Stimulated activated CD8-positive, alpha-beta memory T cell treated with anti-CD3 and anti-CD28 coated beads, Interleukin-4, amount 100 ng/mL, for 24 hours (primary cell): ENCODE data around the gene MED25.

ENCODE experiments used
- DNase-seq: peaks from one replicate; pipeline ENCODE4 v3.0.0-alpha.2; 2020; ENCODE audit warnings: low read depth

The MED25 gene

DNA sequence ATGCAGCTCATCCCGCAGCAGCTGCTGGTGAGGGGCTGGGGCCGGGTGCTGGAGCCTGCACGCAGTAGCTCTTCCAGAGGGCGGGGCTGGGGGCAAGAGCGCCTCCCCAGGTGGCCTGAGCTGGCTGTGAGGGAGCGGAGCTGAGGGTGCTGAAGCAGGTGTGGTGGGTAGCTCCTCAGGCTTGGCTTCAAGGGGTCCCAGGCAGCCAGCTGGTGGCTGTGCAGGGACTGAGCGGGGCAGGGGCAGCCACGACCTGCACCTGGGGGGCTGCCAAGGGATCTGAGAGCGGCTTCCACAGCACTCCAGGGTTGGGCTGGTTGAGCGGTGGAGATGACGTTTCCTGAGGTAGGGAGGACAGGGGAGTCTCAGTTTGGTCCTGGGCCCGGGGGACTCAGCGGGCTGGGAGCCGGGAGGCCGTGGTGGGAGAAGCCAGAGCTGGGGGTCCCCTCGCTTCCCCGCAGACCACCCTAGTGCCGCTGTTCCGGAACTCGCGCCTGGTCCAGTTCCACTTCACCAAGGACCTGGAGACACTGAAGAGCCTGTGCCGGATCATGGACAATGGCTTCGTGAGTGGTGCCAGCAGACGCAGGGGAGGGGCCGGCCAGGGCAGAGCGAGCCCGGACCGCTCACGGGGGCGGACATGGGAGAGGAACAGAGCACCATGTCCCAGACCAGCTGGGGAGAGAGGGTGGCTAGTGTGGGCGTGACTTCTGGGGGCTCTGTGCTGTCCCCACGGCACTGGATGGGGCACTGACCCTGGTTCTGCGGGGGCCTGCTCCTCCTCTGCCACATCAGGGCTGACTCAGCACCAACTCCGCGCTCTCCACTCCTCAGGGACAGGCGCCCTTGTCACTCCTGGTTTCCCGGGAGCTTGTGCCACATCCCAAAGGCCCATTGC, 40.2 kb downstream of the MED25 start:
- DNase-seq: no peak

DNA sequence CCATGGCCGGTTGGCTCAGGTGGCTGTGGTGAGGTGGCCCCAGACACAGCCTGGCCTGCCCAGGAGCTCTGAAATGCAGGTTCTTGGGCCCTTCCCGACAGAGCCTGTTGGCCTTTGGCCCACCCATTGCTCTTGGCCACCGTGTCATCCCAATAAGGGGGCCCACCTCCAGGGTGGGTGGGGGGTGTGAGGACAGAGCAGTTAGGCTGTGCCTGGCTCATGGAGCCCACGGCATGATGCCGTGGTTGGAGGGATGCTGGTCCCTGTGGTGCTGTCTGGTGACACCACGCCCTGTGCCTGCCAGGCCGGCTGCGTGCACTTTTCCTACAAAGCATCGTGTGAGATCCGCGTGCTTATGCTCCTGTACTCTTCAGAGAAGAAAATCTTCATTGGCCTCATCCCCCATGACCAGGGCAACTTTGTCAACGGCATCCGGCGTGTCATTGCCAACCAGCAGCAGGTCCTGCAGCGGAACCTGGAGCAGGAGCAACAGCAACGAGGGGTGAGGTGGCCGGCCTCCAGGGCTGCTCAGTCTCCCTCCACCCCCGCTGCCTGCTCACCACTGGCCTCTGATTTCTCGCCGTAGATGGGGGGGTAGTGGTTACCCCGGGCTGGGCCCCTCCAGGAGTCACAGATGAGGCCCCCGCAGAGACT, 41.7 kb downstream of the MED25 start:
- DNase-seq: no peak

DNA sequence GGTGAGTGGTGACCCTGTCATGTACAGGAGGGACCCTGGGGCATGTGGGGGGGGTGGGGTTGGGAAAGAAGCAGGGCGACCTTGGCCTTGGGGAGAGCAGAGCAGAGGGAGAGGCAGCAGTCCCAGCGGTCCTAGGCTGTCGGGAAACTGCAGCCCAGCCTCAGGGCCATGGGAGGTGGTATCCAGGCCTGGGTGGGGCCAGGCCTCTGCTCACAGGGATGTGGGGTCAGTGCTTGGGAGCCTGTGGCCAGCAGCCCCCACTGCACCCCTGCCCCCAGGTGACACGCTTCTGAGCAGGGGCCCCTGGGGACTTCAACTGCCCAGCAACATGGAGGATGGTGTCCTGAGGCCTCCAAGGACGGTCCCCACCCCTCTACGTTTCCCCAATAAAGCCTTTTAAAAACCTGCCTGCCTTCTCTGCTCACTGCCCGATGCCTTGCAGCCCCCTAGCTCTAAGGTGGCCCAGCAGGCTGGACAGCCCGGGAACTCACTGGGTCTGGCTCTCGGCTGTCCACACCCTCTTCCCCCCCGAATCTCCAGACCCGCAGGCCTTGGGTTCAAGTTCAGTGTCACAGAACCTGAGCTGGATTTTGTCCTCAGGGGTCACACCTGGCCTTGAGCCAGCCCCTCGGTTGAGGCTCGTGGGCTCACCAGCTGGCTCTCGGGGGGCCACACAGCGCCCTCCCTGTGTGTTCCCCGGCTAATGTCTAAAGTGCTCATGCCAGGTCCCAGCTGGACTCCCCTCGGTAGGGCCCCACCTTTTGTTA, 42.4 kb downstream of the MED25 start:
- DNase-seq: no peak

DNA sequence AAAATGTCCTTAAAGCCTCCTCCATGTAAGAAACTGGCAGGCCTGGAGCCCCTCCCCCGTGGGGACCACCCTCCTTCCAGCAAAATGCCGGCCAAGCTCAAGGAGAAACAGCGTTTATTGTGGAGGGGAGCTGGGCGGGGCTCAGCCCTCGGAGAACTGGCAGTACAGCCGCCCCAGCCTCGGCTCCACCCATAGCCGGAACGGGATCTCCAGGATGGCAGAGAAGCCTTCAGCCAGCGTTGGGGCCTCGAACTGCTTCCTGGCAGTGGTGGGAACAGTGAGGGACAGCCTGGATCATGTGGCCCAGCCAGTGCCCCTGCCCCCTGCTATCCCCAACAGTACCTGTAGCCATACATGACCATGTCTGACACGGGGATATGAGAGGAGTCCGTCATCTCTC, 43.0 kb downstream of the MED25 start:
- DNase-seq: no peak

DNA sequence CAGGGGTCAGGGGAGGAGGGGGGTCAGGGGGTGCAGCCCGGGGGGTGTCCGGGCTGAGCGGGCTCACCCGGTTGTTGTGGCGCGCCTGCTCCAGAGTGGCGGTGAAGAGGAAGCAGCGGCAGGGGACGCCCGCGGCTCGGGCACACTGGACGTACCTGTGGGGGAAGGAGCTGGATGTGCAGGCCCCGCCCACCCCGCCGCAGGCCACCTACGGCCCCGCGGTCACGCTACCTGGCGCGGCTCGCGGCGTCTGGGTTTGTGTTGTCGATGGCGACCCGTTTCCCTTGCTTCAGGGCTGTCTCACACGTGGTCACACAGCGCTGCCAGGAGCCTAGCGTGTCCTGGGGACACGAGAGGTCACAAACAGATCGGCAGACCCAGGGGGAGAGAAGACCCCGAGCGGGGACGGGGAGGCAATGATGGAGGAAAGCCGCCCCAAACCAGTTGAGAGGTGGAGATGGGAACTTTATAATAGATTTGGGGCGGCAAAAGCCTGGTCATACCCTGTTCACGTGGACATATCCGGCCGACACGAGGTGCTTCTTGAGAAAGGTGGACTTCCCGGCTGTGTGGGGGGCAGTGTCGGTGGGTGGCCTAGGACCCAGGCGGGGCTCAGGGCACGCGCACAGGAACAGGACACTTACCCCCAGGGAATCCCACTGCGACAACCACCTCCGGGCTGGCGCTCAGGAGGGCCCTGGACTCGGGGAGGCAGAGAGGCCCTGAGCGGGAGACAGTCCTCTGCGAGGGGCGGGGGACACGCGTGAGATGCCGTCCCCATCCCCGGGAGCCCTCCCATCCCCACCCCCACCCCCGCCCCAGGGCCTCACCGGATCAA, 43.7 kb downstream of the MED25 start:
- DNase-seq: no peak

DNA sequence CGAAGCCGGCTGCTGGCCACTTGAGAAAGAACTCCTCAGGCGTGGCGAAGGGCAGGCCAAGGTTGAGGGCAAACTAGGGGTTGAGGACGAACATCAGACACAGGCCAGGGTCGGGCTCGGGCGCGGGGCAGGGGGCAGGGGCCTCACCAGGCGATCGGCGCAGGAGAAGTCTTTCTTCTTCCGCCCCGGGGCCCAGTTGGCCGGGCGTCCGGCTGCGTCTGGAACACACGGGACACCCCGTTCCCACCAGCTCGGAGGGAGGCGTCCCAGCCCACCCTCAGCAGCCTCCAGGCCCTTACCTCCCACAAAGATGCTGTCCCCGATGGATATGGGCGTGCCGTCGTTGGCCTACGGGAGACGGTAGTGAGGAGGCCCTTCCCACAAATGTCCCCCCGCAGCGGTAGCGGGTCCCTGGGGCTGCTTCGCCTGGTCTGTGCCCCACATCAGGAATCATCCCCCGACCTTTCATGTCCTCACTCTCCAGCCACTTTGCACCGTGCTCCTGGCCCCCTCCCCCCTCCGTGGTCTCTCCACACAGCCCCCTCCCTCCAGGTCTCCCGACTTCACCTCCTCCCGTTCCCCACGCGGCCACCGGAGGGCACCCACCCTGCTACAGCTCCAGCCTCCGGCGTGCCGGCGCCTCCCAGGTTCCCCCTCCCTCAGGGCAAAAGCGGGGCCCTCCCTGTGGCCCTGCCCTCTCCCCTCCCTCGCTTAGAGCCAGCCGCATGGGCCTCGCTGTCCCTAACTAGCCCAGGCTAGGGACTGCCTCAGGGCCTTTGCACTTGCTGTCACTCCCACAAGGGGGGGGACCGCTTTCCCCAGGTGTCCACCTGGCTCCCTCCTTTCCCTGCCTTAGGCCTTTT, 44.5 kb downstream of the MED25 start:
- DNase-seq: no peak

DNA sequence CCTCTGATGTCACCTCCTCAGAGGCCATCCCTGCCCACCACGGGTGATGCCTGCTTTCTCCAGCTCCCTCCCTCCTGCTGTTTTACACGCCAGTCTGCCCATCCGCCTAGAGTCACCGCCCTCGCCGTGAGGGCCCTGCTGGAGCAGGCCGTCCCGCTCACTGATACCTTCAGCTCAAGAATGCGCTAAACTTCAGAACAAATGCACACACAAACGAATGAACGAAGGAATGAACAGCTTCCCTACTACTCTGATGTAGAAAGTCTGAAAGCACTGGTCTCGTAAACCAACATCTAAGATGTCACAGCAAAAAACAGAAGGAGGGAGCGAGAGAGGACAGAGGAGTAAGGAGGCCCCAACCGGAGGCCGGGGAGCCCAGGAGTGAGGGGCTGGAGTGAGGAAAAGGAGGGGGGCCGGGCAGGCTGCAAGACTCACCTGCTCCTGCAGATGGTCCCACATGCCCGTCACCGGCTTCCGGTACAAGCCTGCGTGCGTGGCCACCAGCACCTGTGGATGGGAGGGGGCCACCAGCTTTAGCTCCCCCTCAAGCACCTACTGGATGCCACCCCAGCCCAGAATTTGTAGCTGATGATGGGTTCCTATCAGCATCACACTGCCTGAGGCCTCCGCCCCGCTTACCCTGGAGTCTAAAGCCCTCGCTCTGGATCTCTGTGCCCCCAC, 45.3 kb downstream of the MED25 start:
- DNase-seq: no peak

DNA sequence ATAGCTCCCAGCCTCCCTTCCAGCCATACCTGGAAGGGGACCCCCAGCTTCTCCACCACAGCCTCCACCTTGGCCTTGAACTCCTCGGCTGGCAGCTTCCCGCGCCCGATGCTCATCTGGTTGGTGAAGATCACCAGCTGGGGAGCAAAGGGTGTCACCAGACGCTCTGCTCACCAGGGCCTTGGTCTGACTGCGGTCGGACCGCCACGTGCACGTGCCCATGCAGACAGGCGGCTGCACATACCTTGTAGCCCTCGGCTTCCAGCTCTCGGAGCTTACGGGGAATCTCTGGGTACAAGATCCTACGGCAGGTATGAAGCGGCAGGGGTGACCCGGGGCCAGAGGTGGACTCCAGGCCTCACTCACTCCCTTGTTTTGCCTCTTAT, 45.8 kb downstream of the MED25 start:
- no peak for DNase-seq

DNA sequence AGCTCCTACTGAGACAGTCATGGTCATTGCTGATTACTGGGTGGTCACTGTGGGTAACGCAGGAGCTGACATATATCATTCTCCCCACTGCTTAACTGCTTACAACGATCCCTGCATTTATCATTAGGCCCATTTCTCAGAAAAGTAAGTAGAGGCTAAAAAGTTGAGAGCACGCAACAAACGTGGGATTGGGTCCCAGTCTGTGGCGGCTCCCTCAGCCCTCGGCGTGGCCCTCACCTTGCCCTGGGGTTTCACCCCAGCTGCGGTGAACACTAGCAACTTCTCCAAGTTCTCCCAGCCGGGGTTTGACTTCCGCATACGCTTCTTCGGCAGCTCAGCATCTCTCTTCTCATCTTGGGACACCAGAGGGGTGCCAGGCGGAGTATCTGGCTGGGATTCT, 46.8 kb downstream of the MED25 start:
- no peak for DNase-seq

DNA sequence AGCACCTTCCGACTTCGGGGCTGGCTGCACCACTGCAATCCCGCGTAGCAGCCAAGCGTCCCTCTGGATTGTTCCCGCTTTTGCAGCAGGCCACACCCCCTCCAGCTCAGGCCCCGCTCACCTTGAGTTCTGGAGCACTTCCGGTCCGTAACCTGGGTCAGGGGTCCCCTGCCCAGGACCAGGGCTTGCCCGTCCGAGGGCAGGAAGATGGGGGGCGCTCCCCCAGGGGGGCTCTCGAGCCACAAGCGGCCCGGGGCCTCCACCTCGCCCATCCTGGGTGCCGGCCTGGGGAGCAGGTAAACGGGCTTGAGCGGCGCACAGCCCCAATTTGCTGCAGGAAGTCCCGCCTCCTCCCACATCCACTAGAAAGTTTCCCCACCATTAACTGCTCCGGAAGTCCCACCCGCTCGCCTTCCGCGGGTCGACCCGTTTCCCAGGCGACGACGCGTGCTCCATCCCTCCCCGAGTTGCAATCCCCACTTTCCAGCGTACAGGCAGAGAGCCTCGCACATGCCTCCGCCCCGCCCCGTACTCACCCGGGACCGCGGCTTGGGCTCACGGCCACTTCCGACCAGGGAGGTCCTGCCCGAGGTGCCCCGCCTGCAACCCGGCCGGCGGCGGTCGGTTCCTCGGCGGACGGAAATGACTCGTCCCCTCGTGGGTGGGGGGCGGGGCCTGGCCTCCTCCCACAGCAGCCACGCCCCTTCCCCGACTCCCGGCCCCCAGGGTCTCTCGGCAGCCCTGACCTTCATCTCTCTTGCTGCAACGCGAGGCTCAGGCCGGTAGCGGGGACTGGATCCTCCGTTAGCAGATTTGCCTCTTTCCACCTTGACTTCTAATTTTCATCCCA, 49.1 kb downstream of the MED25 start, which contains the start of gene PNKP:
Gene PNKP, minus strand, starts transcription at position 644 of the 850 bp plus-strand sequence. Its CDS starts 372 bp downstream, at position 272.
- DNase-seq: peak; percentile 82

DNA sequence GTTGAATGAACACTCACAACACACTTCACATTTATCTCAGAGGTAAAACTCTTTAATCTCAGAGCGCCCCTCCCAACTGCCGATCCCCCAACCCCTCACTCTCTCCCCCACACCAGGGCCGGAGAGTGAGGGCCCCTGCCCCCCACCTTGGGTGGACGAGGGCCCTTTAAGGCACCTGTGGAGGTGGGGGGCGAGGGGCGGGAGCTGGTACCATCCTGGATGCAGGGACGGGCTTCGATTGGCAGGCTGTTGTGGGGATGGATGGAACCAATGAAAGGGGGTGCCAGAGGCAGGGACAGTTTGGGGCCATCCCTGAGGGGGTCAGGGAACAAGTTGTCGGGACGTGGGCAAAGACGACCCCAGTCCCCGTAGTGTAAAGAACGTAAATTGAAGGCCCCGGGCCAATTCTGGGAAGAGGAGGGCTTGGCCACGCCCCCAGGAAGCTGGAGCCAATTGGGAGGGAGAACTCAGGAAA, 51.0 kb downstream of the MED25 start:
- DNase-seq: no peak

DNA sequence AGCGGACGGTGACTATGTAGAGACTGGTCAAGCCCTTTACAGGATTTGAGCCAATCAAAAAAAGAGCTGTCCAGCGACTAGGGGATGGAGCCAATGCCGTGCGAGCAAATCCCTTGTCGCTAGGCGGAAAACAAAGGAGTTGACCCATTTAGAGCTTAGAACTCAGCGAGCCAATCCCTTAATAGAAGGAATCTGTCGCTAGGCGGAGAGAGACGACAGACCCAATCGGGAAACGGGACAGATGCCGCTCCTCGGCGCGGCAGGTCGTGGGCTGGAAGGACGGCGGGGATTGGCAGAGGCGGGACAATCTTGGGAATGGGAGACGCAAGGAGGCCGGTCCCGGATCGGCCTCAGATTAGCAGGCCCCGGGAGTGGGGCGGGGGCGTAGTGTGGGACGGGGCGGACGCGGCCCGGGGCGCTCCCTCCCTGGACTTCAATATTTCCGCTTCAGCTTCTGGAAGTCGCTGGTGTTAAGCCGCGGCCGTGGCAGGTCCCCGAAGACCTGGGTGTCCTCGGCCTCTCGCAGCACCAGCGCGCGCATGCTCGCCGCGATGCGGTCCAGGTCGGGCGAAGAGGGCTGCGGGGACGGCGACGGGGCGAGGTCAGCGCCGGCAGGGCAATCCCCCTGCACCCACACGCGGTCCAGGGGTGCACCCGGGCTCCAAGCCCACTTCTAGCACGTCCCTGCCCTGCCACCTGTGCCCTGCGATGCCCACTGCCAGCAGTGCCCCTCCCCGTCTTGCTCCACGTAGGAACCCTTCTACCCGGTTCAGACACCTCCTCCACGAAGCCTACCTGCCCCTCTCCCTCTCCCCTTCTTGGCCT, 51.6 kb downstream of the MED25 start:
- DNase-seq: peak; percentile 82

DNA sequence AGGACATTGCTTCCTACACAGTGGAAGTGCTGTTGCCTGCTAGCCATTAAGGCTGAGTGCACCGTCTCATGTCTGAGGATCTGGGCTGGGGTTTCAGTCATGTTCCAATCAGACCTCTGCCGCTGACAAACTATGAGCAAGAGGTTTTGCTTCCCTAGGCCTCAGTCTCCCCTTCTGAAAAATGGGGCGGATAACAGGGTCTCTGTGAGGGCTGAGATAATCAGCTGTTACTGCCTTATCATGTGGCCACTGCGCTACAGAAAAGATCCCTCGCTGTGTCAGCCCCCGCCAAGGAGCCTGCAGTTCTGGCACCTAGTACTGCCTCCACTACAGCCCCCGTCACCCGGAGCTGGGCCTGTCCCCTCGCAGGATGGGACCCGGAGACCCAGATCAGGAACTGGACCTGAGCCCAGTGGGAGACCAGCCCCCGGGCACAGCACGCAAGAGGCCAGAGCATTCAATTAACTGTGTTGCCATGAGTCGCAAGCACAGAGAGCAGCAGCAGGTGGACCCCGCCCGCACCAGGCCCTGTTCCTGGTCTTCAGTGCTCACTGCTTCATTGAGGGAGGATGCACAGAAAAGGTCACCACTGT, 52.3 kb downstream of the MED25 start:
- DNase-seq: no peak

DNA sequence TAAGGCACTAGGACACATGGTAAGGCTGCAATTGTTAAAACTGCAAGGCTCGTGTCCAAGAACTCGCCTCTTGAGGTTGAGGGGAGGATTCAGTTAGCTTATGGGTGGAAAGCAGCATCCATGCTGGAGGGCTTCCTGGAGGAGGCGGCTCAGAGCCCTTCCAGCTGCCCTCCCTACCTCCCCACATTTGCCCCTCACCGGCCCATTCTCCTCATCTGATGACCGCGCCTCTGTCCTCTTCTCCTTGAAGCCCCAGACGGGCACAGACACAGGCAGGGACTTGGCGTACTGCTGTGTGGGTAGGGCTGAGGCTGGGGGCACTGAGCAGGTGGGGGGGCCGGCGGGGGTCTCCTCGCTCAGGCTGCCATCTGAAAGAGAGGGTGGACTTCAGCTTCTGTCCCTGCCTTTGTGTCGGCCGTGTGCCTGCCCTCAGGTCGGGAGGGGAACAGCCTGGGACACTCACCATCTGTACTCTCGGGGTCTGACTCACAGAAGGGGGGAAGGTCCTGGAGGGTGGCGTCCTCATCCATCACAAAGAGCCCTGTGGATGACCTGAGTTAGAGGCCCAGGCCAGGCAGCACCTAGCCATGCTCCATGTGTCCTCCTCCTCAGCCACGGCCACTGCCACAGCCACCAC, 53.4 kb downstream of the MED25 start:
- no peak for DNase-seq

DNA sequence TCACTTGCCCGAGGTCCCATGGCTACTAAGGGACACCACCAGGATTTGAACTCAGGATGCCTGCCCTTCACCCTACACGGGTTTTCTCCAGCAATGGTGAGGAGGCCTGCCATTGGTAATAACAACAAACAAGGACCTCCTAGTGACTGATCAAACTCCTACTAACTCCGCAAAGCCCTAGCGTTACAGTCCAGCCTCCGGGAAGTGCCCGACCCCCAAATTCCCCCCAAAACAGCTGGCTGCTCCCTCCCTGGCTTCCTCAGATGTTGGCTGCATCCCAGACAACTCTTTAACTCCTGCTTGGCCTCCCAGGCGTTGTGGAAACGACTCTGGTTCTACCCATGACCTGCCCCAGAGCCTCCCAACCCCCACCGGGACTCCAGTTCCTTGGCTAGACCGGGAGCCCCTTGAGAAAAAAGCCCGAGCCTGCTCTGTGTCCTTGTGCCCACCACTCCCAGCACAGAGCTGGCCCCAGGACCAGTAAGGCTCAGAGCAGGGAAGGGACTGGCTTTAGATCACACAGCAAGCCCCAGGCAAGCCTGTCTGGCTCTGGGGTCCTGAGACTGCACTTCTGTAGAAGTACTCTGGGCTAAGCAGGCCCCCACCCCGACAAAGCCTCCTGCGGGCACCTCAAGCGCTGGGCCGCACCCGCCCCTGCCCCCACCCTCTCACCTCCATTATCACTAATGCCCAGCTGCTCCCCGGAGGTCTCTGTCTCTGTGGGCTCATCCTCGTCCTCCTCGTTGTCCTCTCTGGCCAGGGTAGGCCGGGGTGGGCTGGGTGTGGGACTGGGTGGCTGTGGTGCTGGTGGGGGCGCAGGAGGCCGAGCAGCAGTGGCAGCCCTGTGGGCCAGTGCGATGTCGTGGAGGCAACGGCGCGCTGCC, 54.4 kb downstream of the MED25 start:
- DNase-seq: no peak

DNA sequence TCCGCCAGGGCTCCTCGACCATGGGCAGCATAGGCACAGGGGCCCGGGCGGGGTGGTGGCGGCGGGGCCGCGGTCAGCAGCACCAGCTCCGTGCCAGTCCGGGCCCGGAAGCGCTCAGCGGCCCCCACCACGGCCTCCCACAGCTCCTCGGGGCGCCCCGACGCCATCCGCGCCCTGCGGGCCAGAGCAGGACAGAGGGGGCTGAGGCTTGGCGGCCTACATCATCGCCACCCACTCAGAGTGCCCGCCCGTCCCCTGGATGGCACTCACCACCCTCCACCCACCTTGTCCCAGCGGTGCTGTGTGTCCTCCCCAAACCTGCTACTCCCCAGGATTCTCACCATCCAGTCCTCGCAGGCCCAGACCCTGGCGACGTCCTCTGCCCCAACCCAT, 55.0 kb downstream of the MED25 start:
- DNase-seq: no peak
